ENCODE results near the gene NDUFV1.

- TF ChIP-seq FOXP2 (optimal IDR thresholded peaks at IDR 0.05; ENCODE audit: control extremely low read depth, extremely low read length, insufficient read depth) (no peak), POLR2AphosphoS5 (IDR thresholded peaks at IDR 0.05; ENCODE audit: borderline replicate concordance, low read depth, low read length) (peak; percentile 54; the same call in 1 of the 2 replicates), EZH2 (IDR thresholded peaks at IDR 0.05) (no peak)
These were observed 7.4 kb downstream of the NDUFV1 start for GRCh38 chr11:67613960-67614715.
